GM18861 (cell line): ENCODE results near the gene NPHP4.

Source experiments
- ATAC-seq: cut with Tn5 transposase; IDR thresholded peaks from one replicate; pipeline ENCODE4 v1.9.1; 2021; ENCODE audit not compliant: unreplicated experiment

NPHP4 gene

DNA sequence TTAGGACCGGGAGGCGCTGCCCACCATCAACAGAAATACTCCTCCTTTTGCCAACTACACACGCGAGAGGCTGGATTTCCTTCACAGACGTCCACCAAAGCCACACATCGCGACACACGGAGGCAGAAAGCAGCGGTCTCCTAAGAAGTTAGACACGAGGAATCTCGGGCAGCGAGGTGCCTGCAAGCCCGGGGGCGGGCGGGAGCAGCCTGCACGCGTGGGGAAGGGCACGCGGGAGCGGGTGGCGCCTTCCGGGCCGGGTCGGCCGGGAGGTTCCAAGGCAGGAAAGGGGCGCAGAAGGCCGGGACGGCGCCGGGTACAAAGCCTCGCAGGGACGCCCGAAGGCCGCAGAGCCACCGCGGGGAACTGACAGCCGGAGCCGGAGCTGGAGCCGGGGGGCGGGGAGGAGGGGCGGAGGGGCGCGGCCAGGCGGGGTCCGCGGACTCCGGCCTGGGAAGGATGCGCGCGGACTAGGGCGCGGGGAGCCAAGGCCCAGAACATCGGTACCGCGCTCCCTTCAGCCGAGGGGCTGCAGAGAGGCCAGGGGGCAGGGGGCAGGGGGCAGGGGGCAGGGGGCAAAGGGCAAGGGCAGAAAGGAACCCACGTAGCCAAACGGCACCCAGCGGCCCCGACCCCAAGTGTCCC lies 722 bp downstream of the NPHP4 start:
- ATAC-seq: no peak

DNA sequence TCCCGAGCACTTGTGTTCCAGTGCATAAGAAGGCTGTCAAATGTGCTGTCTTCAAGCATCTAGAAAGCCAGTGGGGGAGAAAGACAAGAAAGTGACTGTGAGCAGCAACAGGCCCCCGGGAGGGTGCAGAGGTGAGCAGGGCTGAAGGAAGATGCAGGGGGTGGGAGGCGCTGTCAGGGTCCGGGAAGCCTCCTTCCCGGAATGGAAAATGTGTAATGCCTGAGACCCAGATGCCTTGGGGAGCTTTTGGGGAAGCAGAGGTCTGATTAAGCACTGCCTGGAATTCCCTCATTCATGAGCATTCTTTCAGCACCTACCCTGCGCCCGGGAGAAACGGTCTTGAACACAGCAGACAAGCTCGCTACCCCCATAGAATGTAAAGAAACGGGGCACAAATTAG lies 1.3 kb downstream of the NPHP4 start:
- ATAC-seq: no peak

DNA sequence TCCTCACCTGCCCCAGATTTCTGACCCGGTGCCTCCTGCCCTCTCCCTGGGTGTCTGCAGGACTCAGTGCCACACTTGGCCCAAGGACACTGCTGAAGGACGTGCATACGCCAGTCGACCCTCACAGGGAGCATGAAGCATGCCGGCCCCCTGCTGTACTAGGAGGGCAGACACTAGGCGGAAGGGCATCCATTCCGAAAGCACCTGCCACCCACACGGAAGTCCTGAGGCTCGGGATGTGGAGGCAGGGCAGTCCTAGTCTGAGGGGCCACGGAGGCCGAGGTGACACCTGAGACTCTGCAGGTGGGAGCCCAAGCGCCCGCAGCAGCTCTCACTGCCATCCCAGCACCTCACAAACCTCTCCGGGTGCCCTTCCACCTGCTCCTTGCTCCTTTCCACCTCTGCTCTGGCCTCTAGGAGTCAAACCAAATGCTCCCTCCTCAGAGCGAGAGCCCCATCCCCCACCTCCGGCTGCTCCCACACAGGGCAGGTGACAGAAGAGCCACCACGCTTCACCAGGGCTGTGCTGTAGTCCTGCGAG lies 2.4 kb downstream of the NPHP4 start:
- ATAC-seq: no peak

DNA sequence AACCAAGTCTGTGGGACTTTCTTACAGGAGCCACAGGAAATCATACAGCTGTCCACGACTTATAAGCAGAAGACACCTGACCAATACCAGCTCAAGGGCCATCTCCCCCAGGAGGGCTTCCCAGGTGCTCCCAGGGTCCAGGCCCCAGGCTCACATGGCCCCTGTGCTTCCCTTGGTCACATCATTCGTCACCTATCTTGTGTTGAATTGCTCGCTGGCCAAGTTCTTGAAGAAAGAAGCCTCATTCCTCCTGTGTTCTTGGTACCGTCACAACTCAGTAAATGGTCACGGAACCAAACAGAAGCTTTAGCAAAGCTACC lies 3.0 kb downstream of the NPHP4 start:
- no peak for ATAC-seq

GRCh38 chr1:5988596-5989285 lies 3.5 kb downstream of the NPHP4 start:
- no peak for ATAC-seq

DNA sequence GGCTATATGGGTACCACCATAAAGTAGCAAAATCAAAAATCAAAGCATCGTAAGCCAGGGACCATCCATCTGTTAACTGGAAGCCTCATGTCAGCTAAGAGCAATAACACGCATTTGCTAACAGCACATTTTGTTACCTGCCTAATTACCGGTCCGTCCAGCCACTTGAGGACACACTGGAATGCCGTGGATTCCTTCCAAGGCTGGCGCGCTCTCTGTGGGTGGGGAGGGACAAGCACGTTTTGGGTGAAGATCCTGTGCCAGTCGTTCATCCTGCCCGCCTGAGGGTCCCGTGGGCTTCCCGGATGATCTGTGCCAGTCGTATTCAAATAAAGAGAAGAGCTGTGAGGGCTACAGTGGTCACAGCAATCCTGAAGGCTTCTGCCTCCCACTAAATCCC lies 6.2 kb downstream of the NPHP4 start:
- no peak for ATAC-seq

- no peak for ATAC-seq
These were observed 7.0 kb downstream of the NPHP4 start for GRCh38 chr1:5985250-5985649.

- no peak for ATAC-seq
These were observed 8.7 kb downstream of the NPHP4 start for GRCh38 chr1:5983361-5984103.

- no peak for ATAC-seq
These were observed 9.4 kb downstream of the NPHP4 start for GRCh38 chr1:5982868-5983267.

GRCh38 chr1:5982276-5982675 lies 9.9 kb downstream of the NPHP4 start:
- ATAC-seq: no peak

DNA sequence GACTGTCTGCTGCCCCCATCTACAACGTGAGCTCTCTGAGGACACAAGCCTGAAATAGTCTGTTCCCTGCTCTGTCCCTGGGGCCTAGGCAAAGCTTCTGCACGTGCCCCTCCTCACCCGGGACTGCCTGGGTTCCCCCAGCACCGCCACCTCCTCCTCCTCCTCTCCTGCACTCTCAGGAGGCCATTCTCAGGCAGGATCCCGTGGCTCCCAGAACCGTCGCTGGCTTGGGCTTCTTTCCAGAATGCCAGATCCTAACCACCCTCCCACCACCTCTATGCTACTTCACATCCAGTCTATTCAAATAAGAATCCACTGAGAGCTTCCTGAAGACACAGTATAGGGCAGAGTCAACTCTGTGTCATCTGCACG lies 11.2 kb downstream of the NPHP4 start:
- ATAC-seq: no peak

DNA sequence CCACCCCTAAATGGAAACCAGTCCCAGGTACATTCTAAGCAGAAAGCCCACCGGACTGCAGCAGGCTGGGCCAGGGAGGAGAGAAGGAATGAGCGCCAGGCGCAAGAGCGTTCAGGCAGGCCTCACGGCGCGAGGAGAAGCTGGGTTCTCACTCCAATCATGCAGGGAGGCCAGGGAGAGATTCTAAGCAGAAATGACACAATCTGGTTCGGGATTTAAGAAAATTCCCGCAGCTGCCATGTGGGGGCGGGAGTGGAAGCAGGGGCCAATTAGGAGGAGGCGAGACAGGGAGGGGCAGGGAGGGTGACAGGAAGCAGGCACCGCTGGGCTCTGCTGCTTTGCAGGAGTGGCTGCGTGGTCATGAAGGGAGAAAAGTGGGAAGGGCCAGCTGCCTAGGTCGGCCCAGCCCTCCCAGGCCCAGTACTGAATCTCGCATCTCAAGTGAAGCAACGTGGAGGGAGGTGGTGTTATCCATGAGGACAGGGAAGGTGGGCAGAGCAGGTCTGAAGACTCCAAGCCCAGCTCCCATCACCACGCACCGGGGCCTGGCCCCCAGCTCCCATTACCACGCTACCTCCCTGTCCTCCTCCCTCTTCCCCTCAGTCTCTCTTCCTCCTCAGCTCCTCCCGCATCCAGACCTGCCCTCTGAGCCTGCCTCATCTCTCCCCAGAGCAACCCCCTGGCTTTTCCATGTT lies 11.8 kb downstream of the NPHP4 start:
- ATAC-seq: no peak

- no peak for ATAC-seq
These were observed 12.5 kb downstream of the NPHP4 start for GRCh38 chr1:5979536-5980313.

DNA sequence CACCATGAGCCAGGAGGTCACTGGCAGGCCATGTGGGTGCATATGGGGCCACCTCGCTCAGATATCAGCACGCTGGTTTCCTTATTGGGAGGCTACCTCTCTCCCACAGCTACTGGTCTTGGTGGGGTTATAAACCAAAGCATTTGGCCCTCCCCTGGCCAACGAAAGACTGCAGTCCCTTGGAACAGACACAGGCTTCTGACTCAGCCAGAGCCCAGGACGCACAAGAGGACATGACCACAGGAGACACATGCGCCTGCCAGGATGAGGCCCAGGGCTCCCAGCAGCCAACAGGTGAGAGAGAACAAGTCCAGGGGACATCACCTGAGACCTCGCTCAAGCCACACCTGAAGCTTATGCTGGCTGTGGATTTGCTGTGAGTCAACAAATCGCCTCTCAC lies 13.8 kb downstream of the NPHP4 start:
- no peak for ATAC-seq

- no peak for ATAC-seq
These were observed 14.5 kb downstream of the NPHP4 start for GRCh38 chr1:5977494-5978444.

GRCh38 chr1:5976726-5977493 lies 15.3 kb downstream of the NPHP4 start:
- ATAC-seq: no peak

- ATAC-seq: no peak
These were observed 16.0 kb downstream of the NPHP4 start for GRCh38 chr1:5976231-5976630.

DNA sequence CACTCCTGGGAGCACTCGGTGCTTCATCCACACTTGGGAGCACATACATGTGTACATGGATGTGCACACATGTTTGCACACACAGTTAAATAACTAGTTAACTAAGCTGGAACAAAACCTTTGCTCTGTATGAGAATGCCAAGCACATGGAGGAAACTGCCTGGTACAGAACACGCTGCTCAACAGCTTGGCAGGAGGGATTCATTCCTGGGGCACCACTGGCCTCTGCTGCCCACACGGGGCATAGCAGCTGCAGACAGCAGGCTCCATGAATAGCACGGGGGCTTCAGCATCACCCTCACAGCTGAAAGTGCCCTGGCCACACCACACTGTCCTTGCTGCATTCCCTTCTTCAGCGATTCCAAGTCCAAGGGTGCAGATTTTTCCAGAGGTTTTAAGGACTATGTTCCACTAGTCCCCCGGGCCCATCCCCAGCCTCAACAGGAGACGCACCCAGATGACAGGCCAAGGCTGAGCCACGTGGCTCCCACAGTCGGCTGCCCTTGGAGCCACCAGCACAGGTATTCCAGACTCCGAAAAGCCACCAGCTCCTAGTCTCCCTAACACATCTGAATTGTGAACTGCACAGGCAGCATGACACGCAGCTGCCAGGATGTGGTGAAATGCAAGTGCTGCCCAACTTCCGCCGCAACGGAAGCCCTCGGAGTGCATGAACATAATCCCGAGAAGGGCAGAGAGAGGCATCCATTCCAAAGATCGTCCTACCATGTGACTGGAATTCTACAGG lies 16.9 kb downstream of the NPHP4 start:
- ATAC-seq: no peak
